DMS 273 (cell line): ENCODE results near the gene GABBR1.

ENCODE experiments used
- DNase-seq: peaks from one replicate; lab custom pipeline; 2025; ENCODE audit not compliant: unreplicated experiment; lab: John Stamatoyannopoulos, UW

Gene GABBR1

DNA sequence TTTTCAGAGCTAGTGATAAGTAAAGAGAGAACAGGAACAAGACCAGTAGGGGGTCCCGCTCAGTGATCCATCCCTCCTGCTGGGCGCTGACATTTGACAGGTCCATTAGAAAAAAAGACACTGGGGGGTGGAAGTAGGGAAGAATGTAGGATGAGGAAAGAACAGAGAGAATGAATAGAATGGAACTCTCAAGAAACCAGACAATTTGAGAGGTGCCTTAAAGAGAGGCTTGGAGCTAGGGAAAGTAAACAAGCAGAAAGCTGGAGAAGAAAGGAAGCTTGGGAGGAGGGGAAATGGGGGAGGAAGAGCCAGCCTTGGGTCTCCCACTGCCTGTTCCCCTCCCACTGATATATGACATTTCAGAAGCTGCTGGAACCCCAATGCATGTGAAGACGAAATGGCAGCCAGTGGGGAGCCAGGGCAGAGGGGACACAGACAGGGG lies 8.4 kb downstream of the GABBR1 start:
- no peak for DNase-seq

DNA sequence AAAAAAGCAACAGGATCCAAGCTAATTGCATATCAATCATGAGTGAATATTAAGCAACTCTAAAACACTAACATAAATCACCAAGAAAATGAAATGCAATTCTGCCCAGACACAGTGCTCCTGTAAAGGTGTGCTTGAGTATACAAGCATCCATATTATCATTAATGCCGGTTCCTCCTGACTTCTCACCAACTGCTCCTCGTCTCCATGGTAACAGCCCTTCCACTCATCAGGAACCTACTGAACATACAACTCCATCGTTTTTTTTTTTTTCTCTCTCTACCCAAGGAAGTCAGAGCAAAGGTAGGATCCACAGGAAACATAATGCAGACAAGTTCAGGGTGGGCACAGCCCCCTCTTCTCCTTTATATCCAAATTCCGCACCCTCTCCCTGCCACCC lies 12.4 kb downstream of the GABBR1 start:
- DNase-seq: peak; percentile 10

DNA sequence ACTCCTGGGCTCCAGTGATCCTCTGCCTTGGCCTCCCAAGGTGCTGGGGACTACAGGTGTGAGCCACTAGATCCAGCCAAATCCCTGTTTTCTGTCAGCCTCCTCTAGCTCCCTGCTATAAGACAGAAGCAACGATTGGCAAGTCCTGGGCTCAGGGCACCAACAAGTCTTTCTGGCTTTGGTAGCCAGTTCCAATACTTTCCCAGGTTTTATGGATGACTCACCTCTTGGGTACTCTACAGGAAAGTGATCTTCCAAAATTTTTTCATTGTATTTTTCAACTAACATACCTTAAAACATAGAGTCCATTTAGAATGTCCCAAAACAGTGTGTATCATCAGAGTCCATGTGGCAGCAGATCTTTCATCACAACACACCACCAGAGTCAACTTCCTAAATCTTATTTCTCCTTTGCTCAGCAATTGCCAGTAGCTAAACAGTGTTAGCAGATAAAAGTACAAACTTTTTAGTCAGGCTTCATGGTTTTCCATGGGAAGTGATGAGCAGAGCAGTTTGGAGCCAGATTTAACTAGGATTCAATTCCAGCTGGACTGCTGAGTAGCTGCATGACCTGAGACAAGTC lies 13.3 kb downstream of the GABBR1 start:
- no peak for DNase-seq

DNA sequence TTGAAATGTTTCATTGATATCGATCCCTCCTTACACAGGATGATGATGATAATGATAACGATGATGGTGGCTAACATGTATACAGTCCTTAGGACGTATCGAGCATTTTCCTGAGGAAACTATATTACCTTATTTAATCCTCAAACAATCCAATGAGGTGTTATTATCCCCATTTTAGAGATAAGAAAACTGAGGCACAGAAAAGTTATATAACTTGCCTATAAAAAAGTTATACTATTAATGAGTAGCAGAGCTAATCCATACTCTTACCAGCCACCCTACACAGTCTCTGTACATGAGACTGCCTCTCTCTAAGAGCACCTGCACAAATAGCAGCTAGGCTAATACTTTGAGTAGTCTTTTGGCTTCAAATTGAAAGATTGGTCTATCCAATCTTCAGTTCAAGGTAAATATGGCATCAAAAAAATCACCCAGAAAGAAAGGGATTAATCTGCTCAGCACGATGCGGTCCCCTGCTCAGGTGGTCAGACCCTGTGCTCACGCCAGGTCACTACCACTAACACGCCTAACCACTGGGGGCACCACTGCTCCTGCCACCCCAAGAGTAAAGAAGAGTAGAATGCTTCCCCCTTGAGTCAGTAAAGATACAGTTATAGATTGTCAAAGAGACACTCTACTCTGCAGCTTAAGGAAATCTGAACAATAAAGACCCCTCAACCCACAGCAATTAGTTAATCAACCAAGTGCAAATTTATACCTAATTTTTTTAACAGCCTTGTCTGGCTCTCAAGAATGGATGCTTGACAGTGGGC lies 15.0 kb downstream of the GABBR1 start:
- no peak for DNase-seq

DNA sequence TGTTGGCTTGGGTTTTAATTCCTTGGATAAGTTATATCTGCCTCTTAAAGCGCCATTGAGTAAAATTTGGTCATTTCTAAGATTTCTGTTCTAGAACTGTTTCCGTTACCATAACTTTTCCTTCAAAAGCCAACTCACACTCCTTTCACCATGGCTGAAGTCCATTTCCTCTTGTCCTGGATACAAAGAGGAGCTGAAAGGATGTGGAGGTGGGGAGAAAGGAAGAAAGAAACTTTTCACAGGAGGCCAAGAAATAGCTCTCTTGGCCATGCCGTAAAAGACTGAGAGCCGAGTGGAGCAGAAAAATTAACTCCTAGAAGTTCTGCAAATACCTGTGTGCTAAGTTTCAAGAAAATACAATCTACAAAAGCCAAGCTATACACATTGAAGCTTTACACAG lies 21.6 kb downstream of the GABBR1 start:
- no peak for DNase-seq

DNA sequence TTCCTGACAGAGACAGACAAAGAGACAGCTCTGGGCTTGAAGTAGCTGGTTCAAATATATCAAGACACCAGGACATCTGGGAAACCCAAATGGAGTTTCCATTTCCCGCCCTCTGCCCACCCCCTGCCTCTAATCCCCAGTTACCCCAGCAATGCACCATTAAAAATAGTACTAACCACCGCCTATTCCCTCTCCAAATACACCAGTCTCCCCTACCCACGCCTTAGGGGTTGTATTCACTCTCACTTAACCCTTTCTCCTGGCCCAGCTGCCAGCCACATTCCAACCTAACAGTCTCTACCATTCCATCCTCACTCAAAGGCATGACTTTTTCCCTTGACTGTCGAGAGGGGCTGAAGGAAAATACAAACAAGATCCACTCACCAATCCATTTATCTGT lies 22.4 kb downstream of the GABBR1 start:
- no peak for DNase-seq

DNA sequence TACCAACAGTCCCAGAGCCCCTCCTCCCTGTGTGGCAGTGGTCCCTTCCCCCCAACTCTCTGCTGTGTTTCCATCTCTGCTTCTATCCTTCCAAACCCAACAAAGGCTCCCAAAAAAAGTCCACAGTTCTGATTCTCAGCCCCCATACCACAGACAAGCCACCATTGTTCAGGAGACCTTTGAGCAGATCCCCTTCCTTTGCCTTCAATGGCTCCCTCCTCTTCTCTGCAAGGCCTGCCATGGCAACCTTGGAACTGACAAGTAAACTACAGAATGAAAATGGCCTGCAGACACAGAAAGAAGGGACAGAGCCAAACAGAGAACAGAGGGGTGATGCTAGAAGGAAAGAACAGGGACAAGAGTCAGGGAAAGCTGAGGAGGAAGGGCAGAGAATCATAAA lies 24.9 kb downstream of the GABBR1 start:
- no peak for DNase-seq

DNA sequence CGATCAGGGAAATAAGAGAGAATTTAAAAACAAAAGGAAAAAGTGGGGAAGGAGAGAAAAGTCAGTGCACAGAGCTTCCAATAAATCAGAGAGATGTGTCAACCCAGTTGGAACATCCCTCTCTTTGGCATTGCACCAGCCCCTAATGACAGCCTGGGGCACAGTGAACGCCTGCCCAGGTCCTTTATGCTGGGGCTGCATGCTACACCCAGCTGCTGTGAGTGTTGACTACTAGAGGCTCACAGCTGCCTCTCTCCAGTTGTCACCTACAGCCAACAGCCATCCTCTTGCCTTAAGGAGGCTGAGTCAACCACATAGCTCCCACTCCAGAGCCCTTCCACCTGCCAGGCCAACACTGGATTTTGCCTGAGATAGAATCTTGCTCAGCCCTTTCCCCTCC lies 29.1 kb downstream of the GABBR1 start:
- DNase-seq: no peak

DNA sequence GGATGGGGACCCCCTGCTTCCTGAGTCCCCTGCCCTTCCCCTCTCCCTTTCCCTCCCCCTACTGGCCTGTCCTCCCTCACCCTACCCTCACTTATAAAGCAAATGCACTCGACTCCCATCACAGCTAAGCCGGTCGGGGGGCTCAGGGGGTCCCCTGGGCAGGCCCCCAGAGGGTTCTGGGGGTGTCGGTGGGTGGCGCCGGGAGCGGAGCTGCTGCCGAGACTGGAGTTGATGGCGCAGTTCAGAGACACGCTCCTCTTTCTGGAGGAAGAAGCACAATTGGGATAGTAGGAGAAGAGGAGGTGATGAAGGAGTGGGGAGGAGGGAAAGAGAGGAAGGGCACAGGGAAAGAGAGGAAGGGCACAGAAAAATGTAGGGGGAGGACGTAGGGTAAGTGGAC lies 29.5 kb downstream of the GABBR1 start:
- DNase-seq: no peak

DNA sequence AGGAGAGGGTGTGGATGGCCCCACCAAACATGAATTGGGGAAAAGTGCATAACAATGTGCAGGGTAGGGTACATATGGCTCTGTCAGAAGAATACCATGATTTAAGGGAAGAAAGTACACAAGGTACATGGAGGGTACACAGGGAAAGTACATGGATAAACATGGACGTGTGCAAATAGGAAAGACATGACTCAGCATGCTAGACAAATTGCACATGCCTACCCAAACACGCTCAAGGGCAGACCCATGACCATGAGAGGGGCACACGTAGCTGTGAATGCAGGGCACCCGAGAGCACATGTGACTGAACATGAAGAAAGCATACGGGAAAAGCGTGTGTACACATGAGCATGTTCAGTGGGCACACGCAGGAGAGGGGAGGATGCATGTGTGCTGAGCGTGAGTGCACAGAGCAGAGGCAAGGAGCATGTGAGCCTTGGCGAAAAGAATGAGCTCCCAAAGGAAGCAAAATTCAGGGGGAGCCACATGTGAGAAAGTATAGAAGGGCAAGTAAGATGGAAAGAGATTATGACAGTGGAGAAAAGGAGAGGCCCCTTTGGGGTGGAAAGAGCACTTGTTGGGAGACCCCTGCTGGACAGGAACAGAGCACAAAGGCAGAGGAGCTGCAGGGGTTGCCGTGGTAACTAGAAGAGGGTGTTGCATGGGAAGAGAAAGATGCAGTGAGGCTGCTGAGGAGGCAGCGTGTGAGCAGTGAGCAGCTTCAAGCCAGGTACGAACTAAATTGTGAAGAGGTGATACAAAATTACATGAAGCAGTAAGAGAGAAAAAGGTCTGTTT lies 30.2 kb downstream of the GABBR1 start:
- peak; percentile 61 for DNase-seq

DNA sequence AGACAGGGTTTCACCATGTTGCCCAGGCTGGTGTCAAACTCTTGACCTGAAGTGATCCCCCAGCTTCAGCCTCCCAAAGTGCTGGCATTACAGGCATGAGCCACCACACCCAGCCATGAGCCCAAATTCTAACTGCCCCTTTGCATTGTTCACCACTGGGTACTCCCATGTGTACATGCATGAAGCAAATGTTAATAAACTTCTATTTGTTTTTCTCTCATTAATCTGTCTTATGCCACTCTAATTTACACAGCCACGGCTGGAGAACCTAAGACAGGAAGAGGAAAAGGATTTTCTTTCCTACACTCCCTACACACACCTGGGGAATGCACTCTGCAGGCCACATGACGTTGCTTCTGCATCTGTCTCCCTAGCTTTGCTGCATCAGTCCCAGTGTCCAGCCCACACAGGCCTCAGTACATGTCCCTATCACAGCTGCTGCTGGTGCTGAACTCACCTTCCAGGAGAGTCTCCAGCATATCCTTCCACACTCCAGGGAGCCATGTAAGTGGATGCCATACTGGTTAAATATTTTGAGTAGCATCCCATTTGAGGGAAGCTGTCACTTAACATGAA lies 34.7 kb downstream of the GABBR1 start:
- no peak for DNase-seq

DNA sequence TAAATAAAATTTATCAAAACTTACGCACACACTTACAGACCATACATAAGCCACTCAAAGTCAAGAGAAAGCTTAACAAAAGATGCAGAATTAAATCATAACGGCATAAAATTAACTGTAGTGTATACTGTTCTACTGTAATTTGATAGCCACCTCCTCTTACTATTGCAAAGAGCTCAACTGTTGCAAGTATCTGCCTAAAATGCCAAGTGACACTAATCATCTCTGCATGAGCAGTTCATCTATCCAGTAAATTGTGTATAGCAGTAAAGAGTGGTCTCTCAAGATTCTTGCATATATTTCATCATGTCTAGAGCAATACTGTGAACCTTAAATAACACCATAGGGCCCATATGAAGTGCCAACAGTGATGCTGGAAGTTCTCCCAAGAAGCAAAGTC lies 35.8 kb downstream of the GABBR1 start:
- no peak for DNase-seq

DNA sequence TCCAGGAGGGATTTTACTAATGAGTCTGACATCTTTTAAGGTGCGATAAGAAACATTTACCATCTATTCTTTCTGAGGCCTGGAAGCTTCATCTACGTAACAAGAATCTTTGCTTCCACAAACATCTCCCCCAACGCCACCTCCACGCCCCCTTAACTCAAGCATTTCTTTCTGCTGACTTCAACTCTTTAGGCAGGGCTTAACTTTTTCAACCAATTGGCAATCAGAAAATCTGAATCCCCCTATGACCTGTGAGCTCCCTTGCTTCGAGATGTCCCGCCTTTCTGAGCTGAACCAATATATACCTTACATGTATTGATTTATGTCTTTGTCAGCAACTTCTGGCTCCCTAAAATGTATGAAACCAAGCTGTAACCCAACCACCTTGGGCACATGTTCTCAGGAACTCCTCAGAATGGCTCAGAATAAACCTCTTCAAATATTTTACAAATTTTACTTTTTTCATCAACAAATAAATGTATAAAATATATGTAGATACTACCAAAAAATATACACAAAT lies 36.5 kb downstream of the GABBR1 start:
- no peak for DNase-seq

DNA sequence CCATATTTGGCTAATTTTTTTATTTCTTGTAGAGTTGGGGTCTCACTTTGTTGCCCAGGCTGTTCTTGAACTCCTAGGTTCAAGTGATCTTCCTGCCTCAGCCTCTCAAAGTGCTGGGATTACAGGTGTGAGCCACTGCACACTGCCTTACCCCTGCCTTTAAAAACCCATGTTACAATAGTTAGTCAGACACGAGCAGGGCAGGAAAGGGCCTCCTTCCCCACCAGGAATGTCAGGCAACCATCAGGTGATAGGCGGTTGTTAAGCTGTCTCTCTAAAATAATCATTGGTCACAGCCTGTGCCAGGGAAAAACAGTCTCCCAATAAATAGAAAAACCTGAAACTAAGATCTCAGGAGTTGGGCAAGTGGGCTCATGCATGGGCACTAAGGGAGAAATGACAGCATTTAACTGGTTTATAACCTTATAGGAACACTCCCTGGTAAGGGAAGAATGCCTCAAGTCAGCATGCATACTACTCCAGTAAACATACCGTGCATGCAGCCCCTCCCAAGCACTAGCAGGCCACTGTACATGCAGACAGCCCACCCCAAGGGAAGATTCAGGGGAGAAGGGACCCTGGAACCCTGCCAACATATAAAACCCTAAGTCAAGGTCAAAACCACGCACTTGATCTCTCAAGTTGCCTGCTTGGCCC lies 39.7 kb downstream of the GABBR1 start:
- DNase-seq: no peak

DNA sequence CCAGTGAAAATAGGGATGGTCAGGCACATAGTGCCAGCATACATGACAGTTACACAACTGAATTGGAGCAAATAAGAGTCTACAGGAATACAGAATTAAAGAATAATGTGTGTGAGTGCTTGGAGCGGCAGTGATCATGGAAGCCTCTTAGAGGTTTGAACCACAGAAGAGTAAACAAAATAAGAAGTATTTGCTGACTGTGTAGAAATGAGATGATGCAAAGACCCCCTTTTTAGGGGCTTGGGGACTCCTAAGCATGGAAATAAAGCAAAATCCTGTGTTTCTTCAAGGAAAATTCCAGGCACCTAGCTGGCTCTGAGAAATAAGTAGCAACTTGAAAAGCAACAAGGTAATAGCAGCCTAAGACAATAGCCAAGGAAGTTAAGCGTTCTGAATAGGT lies 41.3 kb downstream of the GABBR1 start:
- DNase-seq: no peak

DNA sequence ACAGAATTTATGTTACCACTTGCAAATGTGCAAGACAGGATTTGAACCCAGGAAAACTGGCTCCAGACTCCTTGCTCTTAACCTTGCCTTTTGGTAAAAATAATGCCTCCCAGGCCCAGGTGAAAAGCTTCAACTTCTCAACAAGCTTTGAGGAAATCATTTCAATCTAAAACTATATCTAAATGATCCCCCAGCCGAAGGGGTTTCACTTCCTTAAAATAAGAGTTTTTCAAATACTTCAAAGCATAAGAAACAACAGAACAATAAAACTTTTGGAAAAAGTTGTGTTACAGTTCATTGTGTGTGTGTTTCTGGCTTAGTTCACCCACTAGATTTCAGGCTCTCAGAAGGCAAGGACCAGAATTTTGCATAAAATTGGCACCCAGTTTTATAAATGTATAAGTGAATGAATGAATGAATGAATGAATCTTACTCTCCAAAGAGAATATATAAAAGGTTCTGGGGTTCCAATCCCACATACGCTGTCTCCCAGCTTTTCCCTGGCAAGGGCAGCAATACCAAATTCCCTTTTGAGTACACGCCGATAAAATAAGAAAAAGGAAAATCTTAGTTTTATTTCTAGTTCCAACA lies 42.7 kb downstream of the GABBR1 start:
- DNase-seq: no peak

DNA sequence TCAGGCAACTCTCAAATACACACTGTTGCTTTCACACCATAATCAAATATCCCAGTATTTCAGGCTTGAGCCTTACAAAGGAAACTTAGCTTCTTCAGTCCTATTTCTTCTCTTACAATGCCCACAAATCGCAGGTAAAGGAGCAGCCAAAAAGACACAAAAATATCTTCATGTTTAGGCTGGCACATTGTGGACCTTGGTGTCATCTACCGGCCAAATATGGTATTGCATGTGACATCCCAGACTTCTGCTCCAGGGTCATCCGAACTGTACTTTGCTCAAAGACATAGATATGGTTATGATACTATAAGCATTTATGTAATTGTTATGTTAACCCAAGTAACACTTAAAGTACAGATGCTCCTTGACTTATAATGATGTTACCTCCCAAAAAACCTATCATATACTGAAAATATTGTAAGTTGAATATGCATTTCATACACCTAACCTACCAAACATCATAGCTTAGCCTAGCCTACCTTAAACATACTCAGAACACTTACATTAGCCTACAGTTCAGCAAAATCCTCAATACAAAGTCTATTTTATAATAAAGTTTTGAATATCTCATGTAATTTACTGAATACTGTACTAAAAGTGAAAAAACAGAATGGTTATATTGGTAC lies 43.4 kb downstream of the GABBR1 start:
- peak; percentile 70 for DNase-seq

DNA sequence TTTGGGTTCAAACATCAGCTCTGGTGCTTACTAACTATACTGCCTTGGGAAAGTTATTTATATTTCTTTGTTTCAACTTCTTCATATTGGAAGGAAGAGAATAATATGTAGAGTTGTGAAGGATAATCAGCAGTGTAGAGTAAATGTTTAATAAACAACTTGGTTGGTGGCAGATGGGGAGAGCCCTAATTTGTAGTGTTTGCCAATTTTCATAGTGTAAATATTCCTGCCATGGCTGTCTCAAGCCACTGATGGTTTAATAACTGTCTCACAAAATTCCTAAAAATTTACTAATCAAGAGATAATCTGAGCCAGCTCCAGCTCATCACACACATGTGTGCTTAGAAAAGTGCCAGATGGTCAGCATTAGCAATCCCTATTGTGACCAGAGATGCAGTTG lies 48.2 kb downstream of the GABBR1 start, which contains the start of gene OR2H2:
OR2H2 (plus strand) TSS at position 301 of the 400 bp plus-strand sequence. CDS start 2,824 bp downstream, outside the sequence.
- DNase-seq: no peak

DNA sequence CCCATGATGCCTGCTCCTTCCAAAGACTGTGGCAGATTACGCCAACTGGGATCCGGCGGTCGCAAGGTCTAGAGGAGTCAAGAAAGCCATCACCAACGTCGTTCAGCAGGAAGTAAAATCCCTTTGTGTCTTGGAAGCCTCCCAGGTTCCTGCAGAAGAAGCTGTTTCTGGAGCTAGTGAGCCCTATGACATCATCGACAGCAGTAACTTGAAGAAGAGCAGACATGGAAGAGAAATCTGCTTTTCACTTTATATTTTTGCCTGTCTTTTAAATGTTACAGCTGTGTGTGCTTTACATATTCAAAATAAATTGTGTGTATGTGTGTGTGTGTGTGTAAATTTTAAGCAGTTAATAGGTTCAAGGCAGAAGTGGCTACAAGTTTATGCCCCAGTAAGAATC lies 55.4 kb downstream of the GABBR1 start:
- DNase-seq: no peak

DNA sequence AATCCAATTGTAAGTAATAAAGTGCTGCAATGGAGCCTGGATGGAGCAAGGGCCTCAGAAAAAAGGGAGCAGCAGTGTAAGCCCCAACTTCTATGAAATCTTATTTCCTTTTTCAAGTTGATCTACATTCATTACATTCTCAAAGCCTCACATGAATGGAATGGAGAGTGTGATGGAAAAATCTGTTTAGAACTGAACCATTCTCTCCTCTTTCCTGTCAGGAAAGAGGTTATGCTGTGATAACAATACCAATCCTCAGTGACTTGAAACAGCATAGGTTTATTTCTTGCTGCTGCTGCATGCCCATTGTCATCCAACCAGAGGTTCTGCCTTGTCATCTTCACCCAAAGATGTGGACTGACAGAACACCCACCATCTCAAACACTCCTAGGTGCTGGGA lies 56.9 kb downstream of the GABBR1 start:
- no peak for DNase-seq
